CD4-positive, alpha-beta T cell treated with Interleukin-4 for 4 hours (primary cell): ENCODE results near the gene FAM236C.
"Not testable (repeated sequence)": the region's sequence is repeated elsewhere in the genome, so short reads cannot be mapped to it uniquely, and the experiment has no call there.

ENCODE experiments used
- DNase-seq: peaks from one replicate; pipeline ENCODE4 v3.0.0-alpha.2; 2020

The FAM236C gene

DNA sequence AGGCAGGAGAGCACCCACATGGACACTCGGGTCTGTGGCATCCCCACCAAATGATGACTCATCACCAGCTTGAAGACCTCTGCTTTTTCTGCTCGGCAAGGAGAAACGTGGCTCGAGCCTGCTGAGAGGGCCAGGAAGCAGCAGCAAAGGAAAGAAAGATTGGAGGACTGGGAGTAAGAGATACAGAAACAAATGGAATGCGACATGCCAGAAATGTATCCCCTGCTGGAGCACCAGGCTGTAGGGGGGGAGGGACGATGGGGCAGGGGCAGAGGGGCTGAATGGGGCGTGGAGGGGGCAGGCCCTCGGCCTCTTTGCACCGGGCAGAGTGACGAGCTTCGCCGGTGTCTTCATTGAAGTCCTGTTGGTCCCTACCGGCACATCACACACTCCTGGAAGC, at the start of gene FAM236C:
Gene FAM236C, plus strand, starts transcription at position 301 of the 400 bp plus-strand sequence. CDS start 100 bp downstream, outside the sequence.
- DNase-seq = not testable (repeated sequence)

DNA sequence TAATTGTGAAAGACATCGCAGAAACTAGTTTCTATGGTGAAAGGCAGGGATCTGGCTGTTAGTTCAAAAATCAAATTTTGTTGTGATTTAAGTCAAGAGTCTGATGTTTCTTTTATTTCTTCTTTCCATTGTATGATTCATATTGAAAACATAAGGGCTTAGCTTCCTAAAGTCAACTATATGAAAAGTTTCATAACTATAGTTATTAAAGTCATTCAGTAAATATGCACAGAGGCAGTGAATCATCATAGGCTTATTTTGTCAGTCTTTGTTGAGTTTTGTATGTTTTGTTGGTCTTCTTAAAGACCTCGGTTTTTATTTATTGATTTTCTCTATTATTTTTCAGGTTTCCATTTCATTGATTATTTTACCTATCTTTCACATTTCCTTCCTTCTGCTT, 29.5 kb upstream of the FAM236C start:
- DNase-seq = not testable (repeated sequence)

DNA sequence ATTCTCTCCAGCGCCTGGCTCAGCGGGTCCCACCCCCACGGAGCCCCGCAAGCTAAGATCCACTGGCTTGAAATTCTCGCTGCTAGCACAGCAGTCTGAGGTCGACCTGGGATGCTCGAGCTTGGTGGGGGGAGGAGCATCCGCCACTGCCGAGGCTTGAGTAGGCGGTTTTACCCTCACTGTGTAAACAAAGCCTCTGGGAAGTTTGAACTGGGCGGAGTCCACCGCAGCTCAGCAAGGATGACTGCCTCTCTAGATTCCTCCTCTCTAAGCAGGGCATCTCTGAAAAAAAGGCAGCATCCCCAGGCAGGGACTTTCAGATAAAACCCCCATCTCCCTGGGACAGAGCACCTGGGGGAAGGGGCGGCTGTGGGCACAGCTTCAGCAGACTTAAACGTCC, 22.7 kb upstream of the FAM236C start:
- DNase-seq = not testable (repeated sequence)

- not testable (repeated sequence) for DNase-seq
Observed at GRCh38 chrX:72916096-72916495, 3.7 kb downstream of the FAM236C start.

- DNase-seq = not testable (repeated sequence)
Observed at GRCh38 chrX:72932283-72932682, 19.9 kb downstream of the FAM236C start.

DNA sequence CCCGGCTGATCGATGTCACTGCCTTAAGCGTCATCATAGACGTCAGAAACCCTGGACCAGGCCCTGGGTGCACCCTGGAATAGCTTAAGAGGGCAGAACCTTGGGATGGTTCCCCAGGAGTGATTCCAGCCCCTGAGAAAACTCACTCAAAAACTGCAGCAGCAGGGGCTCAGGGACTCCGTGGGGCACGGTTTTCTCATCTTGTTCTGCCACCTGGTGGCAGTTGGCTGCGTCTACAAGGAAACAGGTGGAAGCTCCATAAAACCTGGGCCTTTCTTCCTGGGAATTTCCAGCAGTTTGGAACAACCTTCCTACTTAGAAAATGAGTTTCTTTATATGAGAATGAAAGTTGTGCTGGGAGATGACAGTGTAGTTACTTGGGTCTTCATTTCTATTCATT, 24.0 kb downstream of the FAM236C start:
- not testable (repeated sequence) for DNase-seq

- not testable (repeated sequence) for DNase-seq
Observed at GRCh38 chrX:72936882-72937455, 24.6 kb downstream of the FAM236C start.

DNA sequence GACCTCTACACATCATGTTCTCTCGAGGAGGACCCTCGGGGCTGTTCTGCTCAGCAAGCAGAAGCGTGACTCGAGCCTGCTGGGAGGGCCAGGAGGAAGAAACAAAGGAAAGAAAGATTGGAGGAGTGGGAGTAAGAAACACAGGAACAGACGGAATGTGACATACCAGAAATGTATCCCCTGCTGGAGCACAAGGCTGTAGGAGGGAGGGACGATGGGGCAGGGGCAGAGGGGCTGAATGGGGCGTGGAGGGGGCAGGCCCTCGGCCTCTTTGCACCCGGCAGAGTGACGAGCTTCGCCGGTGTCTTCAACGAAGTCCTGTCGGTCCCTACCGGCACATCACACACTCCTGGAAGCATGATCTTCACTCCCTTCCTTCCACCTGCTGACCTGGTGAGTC, 25.5 kb downstream of the FAM236C start, which contains the start of gene FAM236A:
Gene FAM236A, plus strand, starts transcription at position 301 of the 400 bp plus-strand sequence. Its CDS starts 57 bp downstream, at position 358.
- not testable (repeated sequence) for DNase-seq

- DNase-seq = not testable (repeated sequence)
Observed at GRCh38 chrX:72942272-72942671, 29.9 kb downstream of the FAM236C start.

GRCh38 chrX:72943035-72943818, 30.8 kb downstream of the FAM236C start:
- not testable (repeated sequence) for DNase-seq

DNA sequence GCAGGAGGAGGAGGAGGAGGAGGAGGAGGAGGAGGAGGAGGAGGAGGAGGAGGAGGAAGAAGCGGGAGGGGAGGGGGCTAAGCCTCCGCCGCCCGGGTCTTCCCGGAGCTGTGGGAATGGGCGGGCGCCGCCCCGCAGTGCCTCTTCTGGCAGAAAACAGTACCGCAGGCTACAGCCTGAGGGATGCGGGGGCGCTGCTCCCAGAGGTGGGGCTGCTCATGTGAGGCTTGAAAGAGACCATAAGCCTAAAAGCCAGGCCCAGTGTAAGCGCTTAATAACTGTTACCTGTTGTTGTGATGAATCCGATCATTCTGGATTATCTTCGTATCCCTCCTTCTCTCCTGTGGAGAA, 31.4 kb downstream of the FAM236C start, which contains the start of gene DMRTC1:
Gene DMRTC1, minus strand, starts transcription at position 19 of the 351 bp plus-strand sequence. CDS start 68,143 bp downstream, outside the sequence.
- not testable (repeated sequence) for DNase-seq

GRCh38 chrX:72959971-72960370, 47.6 kb downstream of the FAM236C start:
- not testable (repeated sequence) for DNase-seq
